Tibial nerve (tissue), 4 donors: Measurements from ENCODE around the gene TLE1.

Experiments
- CTCF ChIP-seq, 5 experiments: fragments of 200-600 bp in 3 of 5; fragments of 450-650 bp in 2 of 5; sonication (generic) in 3 of 5; IDR thresholded peaks; one replicate each; pipeline ENCODE4 v1.5.1; 2016 to 2019; ENCODE audit warnings: antibody characterized with exemption in 5 of 5, mild to moderate bottlenecking in 3 of 5, moderate library complexity in 2 of 5
- EP300 ChIP-seq, 2 donors: sonication (generic); formaldehyde crosslinking; IDR thresholded peaks; one replicate each; pipeline ENCODE4 v1.6.1; 2017; ENCODE audit warnings: antibody characterized with exemption in 2 of 2, mild to moderate bottlenecking in 1 of 2
- POLR2A ChIP-seq, 2 donors: fragments of 450-650 bp; IDR thresholded peaks; one replicate each; pipeline ENCODE4 v1.6.1; 2017; ENCODE audit warnings: antibody characterized with exemption in 2 of 2, mild to moderate bottlenecking in 2 of 2, moderate library complexity in 2 of 2

GRCh38 chr9:81669866-81670265 is 19.5 kb downstream of the TLE1 start:
- TF ChIP-seq CTCF (IDR thresholded peaks at IDR 0.05) = no peak
- no peak for TF ChIP-seq POLR2A (IDR thresholded peaks at IDR 0.05)
- no peak for TF ChIP-seq EP300 (IDR thresholded peaks at IDR 0.05)
